ENCODE data around the gene MRPL36. TPM values are rescaled to one million over a fixed set of nuclear protein-coding genes. Genes with fewer than 3 reads are reported as not detected.
"Not testable (repeated sequence)": the region's sequence is repeated elsewhere in the genome, so short reads cannot be mapped to it uniquely, and the experiment has no call there.

The MRPL36 gene
- total and polyA plus RNA-seq, 4 donors, result 14.5 to 62.8 (median 40.4) TPM

GRCh38 chr5:1846583-1846982 lies 46.9 kb upstream of the MRPL36 start:
- H3K27me3 ChIP-seq (ENCODE audit: control insufficient read depth in 3 of 3, insufficient read depth in 3 of 3, low read length in 2 of 3), result peaks cover 6 to 69% (median 25%) of the 10 kb centered on the region in 3 donors
- no peak for ATAC-seq (ENCODE audit: insufficient read depth, low FRiP score)
- no peak for TF ChIP-seq CTCF (IDR thresholded peaks at IDR 0.05; ENCODE audit: control extremely low read depth, extremely low read depth)
- peaks cover 0 to 4% (median 0%) of the 10 kb centered on the region in 5 donors for H3K4me1 ChIP-seq (ENCODE audit: control insufficient read depth in 5 of 5, insufficient read depth in 5 of 5, low read length in 5 of 5)
- no peak overlapping the region for H3K4me3 ChIP-seq
- 85 to 90% methylated on average over 13 of the region's 13 CpGs for WGBS, 2 donors
- DNase-seq, result no peak
- no peaks in the 10 kb centered on the region for H3K36me3 ChIP-seq (ENCODE audit: control insufficient read depth in 4 of 4, insufficient read depth in 4 of 4, low read length in 4 of 4)
- H3K9ac ChIP-seq (ENCODE audit: insufficient read depth in 1 of 2, low read length in 2 of 2), result no peak overlapping the region
- H3K27ac ChIP-seq (ENCODE audit: low read depth in 1 of 2, low read length in 1 of 2), result no peak overlapping the region
- peaks cover 0 to 3% (median 0%) of the 10 kb centered on the region in 4 donors for H3K9me3 ChIP-seq (ENCODE audit: control insufficient read depth in 4 of 4, insufficient read depth in 3 of 4, low read length in 3 of 4)

DNA sequence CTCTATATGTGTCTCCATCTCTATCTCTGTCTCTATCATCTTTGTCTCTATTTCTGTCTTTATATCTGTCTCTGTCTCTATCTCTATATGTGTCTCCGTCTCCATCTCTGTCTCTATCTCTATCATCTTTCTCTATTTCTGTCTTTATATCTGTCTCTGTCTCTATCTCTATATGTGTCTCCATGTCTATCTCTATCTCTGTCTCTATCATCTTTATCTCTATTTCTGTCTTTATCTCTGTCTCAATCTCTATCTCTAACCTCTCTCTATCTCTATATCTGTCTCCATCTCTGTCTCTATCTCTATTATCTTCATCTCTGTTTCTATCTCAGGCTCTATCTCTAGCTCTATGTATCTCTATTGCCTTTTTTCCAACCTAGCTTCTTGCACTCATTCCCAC lies 46.1 kb upstream of the MRPL36 start:
- ATAC-seq (ENCODE audit: insufficient read depth, low FRiP score), result no peak
- H3K9ac ChIP-seq (ENCODE audit: insufficient read depth in 1 of 2, low read length in 2 of 2), result no peak overlapping the region
- no peaks in the 10 kb centered on the region for H3K4me1 ChIP-seq (ENCODE audit: control insufficient read depth in 5 of 5, insufficient read depth in 5 of 5, low read length in 5 of 5)
- no peaks in the 10 kb centered on the region for H3K36me3 ChIP-seq (ENCODE audit: control insufficient read depth in 4 of 4, insufficient read depth in 4 of 4, low read length in 4 of 4)
- 94 to 96% methylated on average over 1 of the region's 1 CpG for WGBS, 2 donors
- no peak overlapping the region for H3K27ac ChIP-seq (ENCODE audit: low read depth in 1 of 2, low read length in 1 of 2)
- no peak for DNase-seq
- H3K4me3 ChIP-seq, result no peak overlapping the region
- H3K27me3 ChIP-seq (ENCODE audit: control insufficient read depth in 3 of 3, insufficient read depth in 3 of 3, low read length in 2 of 3), result peaks cover 6 to 66% (median 21%) of the 10 kb centered on the region in 3 donors
- no peak for TF ChIP-seq CTCF (IDR thresholded peaks at IDR 0.05; ENCODE audit: control extremely low read depth, extremely low read depth)
- H3K9me3 ChIP-seq (ENCODE audit: control insufficient read depth in 4 of 4, insufficient read depth in 3 of 4, low read length in 3 of 4), result peaks cover 0 to 3% (median 0%) of the 10 kb centered on the region in 4 donors

GRCh38 chr5:1844708-1845436 lies 45.2 kb upstream of the MRPL36 start:
- H3K9ac ChIP-seq (ENCODE audit: insufficient read depth in 1 of 2, low read length in 2 of 2), result no peak overlapping the region
- no peak overlapping the region for H3K4me3 ChIP-seq
- DNase-seq (no peak), ATAC-seq (ENCODE audit: insufficient read depth, low FRiP score) (no peak)
- H3K27me3 ChIP-seq (ENCODE audit: control insufficient read depth in 3 of 3, insufficient read depth in 3 of 3, low read length in 2 of 3), result peaks cover 6 to 65% (median 13%) of the 10 kb centered on the region in 3 donors
- WGBS, 2 donors, result 95 to 97% methylated on average over 5 of the region's 5 CpGs
- H3K36me3 ChIP-seq (ENCODE audit: control insufficient read depth in 4 of 4, insufficient read depth in 4 of 4, low read length in 4 of 4), result no peaks in the 10 kb centered on the region
- no peak for TF ChIP-seq CTCF (IDR thresholded peaks at IDR 0.05; ENCODE audit: control extremely low read depth, extremely low read depth)
- no peaks in the 10 kb centered on the region for H3K4me1 ChIP-seq (ENCODE audit: control insufficient read depth in 5 of 5, insufficient read depth in 5 of 5, low read length in 5 of 5)
- no peak overlapping the region for H3K27ac ChIP-seq (ENCODE audit: low read depth in 1 of 2, low read length in 1 of 2)
- H3K9me3 ChIP-seq (ENCODE audit: control insufficient read depth in 4 of 4, insufficient read depth in 3 of 4, low read length in 3 of 4), result no peaks in the 10 kb centered on the region

DNA sequence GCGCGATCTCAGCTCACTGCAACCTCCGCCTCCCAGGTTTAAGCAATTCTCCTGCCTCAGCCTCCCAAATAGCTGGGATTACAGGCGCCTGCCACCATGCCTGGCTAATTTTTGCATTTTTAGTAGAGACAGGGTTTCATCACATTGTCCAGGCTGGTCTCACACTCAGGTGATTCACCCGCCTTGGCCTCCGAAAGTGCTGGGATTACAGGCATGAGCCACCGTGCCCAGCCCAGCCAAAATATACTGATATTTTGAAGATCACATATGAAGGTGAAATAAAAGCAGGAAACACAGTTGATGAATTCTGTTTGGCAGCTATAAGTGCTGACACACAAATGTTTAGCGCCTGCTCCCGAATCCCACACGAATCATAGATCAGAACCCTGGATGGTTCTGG lies 44.1 kb upstream of the MRPL36 start:
- not testable (repeated sequence) for ATAC-seq (ENCODE audit: insufficient read depth, low FRiP score)
- WGBS, 2 donors, result 82 to 83% methylated on average over 10 of the region's 10 CpGs

More for the DNA sequence above, 44.1 kb upstream of the MRPL36 start:
- H3K27me3 ChIP-seq (ENCODE audit: control insufficient read depth in 3 of 3, insufficient read depth in 3 of 3, low read length in 2 of 3), result peaks cover 6 to 58% (median 10%) of the 10 kb centered on the region in 3 donors
- H3K4me1 ChIP-seq (ENCODE audit: control insufficient read depth in 5 of 5, insufficient read depth in 5 of 5, low read length in 5 of 5); H3K9me3 ChIP-seq (ENCODE audit: control insufficient read depth in 4 of 4, insufficient read depth in 3 of 4, low read length in 3 of 4); DNase-seq; H3K36me3 ChIP-seq (ENCODE audit: control insufficient read depth in 4 of 4, insufficient read depth in 4 of 4, low read length in 4 of 4); H3K27ac ChIP-seq (ENCODE audit: low read depth in 1 of 2, low read length in 1 of 2); H3K9ac ChIP-seq (ENCODE audit: insufficient read depth in 1 of 2, low read length in 2 of 2); H3K4me3 ChIP-seq: not testable (repeated sequence)
